Transverse colon (tissue), 4 donors: ENCODE results near the gene TRIM8. TPM values are rescaled to one million over a fixed set of nuclear protein-coding genes. Genes with fewer than 3 reads are reported as not detected.
A peak's percentile ranks its signal among the peaks of the same experiment; 100 is the strongest.

Experiments
- DNase-seq: peaks from one replicate; pipeline ENCODE4 v3.0.0-alpha.2; 2019
- H3K27ac ChIP-seq, 4 donors: fragments of 200-600 bp; sonication (generic); 2 replicates each; pipeline ENCODE4 v1.5.1; 2016 to 2018; ENCODE audit warnings: inconsistent platforms in 4 of 4
- H3K27me3 ChIP-seq: fragments of 200-600 bp; sonication (generic); 2 replicates; pipeline ENCODE4 v1.5.1; 2017; ENCODE audit warnings: inconsistent platforms
- H3K36me3 ChIP-seq, 4 donors: fragments of 200-600 bp; sonication (generic); 2 replicates each; pipeline ENCODE4 v1.5.1; 2017 to 2019; ENCODE audit warnings: inconsistent platforms in 4 of 4
- H3K4me1 ChIP-seq, 4 donors: fragments of 200-600 bp; sonication (generic); 2 replicates each; pipeline ENCODE4 v1.5.1; 2017 to 2020; ENCODE audit warnings: inconsistent platforms in 4 of 4
- H3K4me3 ChIP-seq, 4 donors: fragments of 200-600 bp; sonication (generic); 1 replicate in 1 of 4; 2 replicates in 3 of 4; pipeline versions ENCODE4 v1.5.1 to v1.6.1; 2017 to 2019; ENCODE audit warnings: inconsistent platforms in 4 of 4
- H3K9me3 ChIP-seq, 2 donors: fragments of 200-600 bp; sonication (generic); 2 replicates each; pipeline ENCODE4 v1.5.1; 2017 to 2019; ENCODE audit warnings: inconsistent platforms in 2 of 2
- EP300 ChIP-seq: sonication (generic); formaldehyde crosslinking; IDR thresholded peaks from one replicate; pipeline ENCODE4 v1.6.1; 2017; ENCODE audit warnings: antibody characterized with exemption, low read depth
- POLR2A ChIP-seq: fragments of 450-650 bp; IDR thresholded peaks from one replicate; pipeline ENCODE4 v1.6.1; 2016; ENCODE audit warnings: antibody characterized with exemption, mild to moderate bottlenecking, moderate library complexity
- POLR2AphosphoS5 ChIP-seq, 3 donors: sonication (generic); formaldehyde crosslinking; IDR thresholded peaks; one replicate each; pipeline ENCODE4 v1.6.1; 2016; ENCODE audit warnings: antibody characterized with exemption in 3 of 3
- WGBS, 2 donors: methylation state at CpG; one replicate each; pipeline ENCODE4 v1.1.5; 2018; ENCODE audit warnings: low coverage in 1 of 2; 5-methylcytosine and 5-hydroxymethylcytosine counted together
- in situ Hi-C, 4 donors: fragments of 200-750 bp; cut with MboI; loops; one replicate each; pipeline versions ENCODE4 v1.15.0 to v1.15.1; 2017; ENCODE audit warnings: low sequenced_read_pairs in 3 of 4, low pct_ligation_motif_present in 1 of 4, low pct_unique_long_range_greater_than_20kb in 1 of 4
- intact Hi-C: fragments of 100-400 bp; cut with DNase I; formaldehyde crosslinking; loops from one replicate; pipeline ENCODE4 v1.15.1; 2023; ENCODE audit warnings: low total_unique reads
- total RNA-seq, 4 donors: library from RNA; depleted of rRNA; stranded (reverse); fragments of >200 nt; gene quantifications; one replicate each; pipeline ENCODE4 v1.1.0, GENCODE V29; 2016
- TF ChIP-seq, protein P1 (sequence below), 5 experiments: fragments of 200-600 bp in 3 of 5; fragments of 450-650 bp in 2 of 5; sonication (generic) in 3 of 5; IDR thresholded peaks; 1 replicate in 2 of 5; 2 replicates in 3 of 5; pipeline ENCODE4 v1.5.1; 2016 to 2017; ENCODE audit warnings: antibody characterized with exemption in 5 of 5, inconsistent platforms in 3 of 5, mild to moderate bottlenecking in 2 of 5, moderate library complexity in 1 of 5

The TRIM8 gene
- total RNA-seq, 4 donors from 2014 or later = 59.1 to 108 (median 66.8) TPM

DNA sequence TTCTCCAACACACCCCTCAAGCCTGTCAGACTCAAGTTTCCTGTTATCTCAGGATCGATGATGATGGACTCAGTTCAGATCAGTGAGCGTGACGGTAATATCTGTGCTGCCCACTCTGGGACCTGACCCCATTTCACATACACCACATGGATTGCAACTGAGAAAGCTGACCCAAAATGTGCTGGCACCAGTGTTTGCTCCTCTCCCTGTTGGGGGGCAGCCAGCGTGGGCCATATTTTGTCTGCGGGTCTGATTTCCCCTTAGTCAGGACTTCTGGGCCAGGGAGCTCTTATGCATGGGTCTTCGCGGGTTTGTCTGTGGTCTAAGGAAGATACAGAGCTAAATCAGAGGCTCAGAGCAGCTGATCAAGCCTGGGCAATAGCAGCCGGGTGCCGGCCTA, 42.6 kb upstream of the TRIM8 start:
- 94 to 100% methylated on average over 2 to 9 of the region's 9 CpGs for WGBS, 2 donors
- H3K4me3 ChIP-seq = no peak overlapping the region
- intact Hi-C loops = no loop called here
- TF ChIP-seq, protein P1, sequence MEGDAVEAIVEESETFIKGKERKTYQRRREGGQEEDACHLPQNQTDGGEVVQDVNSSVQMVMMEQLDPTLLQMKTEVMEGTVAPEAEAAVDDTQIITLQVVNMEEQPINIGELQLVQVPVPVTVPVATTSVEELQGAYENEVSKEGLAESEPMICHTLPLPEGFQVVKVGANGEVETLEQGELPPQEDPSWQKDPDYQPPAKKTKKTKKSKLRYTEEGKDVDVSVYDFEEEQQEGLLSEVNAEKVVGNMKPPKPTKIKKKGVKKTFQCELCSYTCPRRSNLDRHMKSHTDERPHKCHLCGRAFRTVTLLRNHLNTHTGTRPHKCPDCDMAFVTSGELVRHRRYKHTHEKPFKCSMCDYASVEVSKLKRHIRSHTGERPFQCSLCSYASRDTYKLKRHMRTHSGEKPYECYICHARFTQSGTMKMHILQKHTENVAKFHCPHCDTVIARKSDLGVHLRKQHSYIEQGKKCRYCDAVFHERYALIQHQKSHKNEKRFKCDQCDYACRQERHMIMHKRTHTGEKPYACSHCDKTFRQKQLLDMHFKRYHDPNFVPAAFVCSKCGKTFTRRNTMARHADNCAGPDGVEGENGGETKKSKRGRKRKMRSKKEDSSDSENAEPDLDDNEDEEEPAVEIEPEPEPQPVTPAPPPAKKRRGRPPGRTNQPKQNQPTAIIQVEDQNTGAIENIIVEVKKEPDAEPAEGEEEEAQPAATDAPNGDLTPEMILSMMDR (IDR thresholded peaks at IDR 0.05) = no peak
- no peak for TF ChIP-seq POLR2A
- TF ChIP-seq POLR2AphosphoS5 (IDR thresholded peaks at IDR 0.05) = no peak
- H3K4me1 ChIP-seq = peaks cover 2 to 16% (median 3%) of the 10 kb centered on the region in 4 donors
- H3K27ac ChIP-seq = peak overlapping the region; percentile 22 to 68 (median 44)
- H3K9me3 ChIP-seq = no peaks in the 10 kb centered on the region
- in situ Hi-C loops = no loop called here
- no peak for DNase-seq
- no peaks in the 10 kb centered on the region for H3K27me3 ChIP-seq
- H3K36me3 ChIP-seq = peaks cover 0 to 12% (median 0%) of the 10 kb centered on the region in 4 donors

DNA sequence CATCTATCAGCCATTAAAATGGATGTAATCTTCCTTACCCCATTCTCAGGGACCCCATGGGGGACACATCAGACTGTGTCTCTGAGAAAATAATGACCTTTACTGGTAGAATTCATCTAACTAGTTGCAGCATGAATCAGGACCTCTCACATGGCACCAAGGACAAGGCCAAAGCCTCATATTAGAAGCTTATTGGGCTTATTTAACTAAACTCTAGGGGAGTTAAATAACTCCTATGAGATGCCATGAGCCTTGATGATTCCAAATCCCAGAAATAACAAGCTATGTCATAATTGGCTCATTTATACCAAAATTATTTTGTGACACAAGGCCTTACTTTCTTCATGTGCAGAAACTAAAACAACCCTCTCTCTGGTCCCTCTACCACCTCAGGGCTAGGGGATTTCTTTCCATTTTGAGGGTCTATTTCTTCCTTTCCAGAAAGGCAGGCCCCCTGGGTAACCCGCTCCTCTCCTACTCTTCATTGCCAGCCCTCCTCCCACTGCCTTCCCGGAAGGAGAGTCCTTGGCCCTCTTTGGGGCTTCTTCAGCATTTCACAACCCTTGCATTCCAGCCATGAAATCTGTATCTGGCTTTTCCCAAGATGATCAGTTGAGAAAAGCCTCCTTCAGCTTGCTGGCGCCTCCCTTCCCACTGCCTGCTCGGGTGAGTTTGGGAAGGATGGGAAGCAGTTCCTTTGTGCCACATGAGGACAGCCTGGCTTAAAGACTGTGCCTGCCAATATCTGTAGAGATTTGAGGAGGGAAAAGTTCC, 41.8 kb upstream of the TRIM8 start:
- no peak for DNase-seq
- TF ChIP-seq, protein P1 (IDR thresholded peaks at IDR 0.05) = no peak
- TF ChIP-seq POLR2AphosphoS5 (IDR thresholded peaks at IDR 0.05) = peak in 1 of 3 donors; percentile 7
- in situ Hi-C loops = no loop called here
- intact Hi-C loops = no loop called here
- Histone ChIP-seq H3K27me3 (no peaks in the 10 kb centered on the region), H3K4me3 (no peak overlapping the region), H3K36me3 (peaks cover 0 to 12% (median 0%) of the 10 kb centered on the region in 4 donors), H3K9me3 (no peaks in the 10 kb centered on the region), H3K27ac (peak overlapping the region; percentile 22 to 68 (median 44)), H3K4me1 (peaks cover 0 to 9% (median 0%) of the 10 kb centered on the region in 4 donors)
- WGBS, 2 donors = 77 to 79% methylated on average over 2 to 4 of the region's 4 CpGs

DNA sequence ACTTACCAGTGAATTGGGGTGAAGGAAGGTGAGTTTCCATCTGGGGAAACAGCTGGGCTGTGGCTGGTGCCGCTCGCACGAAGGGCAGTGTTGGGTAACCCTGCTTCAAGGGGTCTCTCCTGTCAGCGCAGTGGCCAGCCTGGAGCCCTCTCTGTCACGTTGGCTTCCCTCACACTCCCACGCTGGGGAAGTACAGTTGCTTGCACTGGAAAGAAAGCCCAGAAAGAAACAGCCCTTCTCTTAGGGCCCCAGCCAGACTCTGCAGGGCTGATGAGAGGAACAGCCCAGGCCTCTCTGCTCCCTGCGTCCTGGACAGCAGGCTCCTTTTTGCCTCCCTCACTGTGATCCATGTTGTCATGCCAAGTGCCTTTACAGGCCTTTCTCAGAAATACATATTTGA, 40.3 kb upstream of the TRIM8 start:
- peak overlapping the region; percentile 10 to 49 (median 22) for H3K27ac ChIP-seq

DNA sequence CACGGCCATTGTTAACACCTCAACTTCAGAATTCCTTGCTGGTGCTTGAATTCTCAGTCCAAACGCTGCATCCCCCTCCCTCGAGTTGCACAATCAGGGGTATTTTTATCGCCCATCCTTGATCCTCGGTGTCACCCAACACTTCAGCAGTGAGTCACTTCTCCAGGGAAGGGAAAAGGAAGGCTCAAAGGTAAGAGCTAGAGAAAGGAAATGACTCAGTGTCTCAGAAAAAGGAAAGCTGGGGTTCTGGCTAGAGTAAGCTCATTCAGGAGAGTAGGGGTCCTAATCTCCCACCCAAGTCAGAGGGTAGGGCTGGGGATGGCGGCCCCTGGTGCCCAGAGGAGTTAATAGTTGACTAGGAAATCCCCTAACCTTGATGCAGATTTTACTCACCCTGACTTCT, 39.8 kb upstream of the TRIM8 start:
- Histone ChIP-seq H3K36me3 (peaks cover 0 to 12% (median 0%) of the 10 kb centered on the region in 4 donors), H3K4me3 (no peak overlapping the region), H3K27ac (peak overlapping the region; percentile 10 to 49 (median 22)), H3K27me3 (no peaks in the 10 kb centered on the region), H3K4me1 (peaks cover 0 to 5% (median 0%) of the 10 kb centered on the region in 4 donors), H3K9me3 (no peaks in the 10 kb centered on the region)
- intact Hi-C loops (no loop called here), in situ Hi-C loops (no loop called here)
- DNase-seq = no peak
- 77% methylated on average over 6 of the region's 6 CpGs; no CpG with 5 or more reads in 1 of the 2 donors for WGBS, 2 donors
- TF ChIP-seq, protein P1 (IDR thresholded peaks at IDR 0.05) = no peak
- TF ChIP-seq POLR2AphosphoS5 (IDR thresholded peaks at IDR 0.05) (no peak), POLR2A (no peak), EP300 (no peak)

More for the DNA sequence above, 40.3 kb upstream of the TRIM8 start:
- intact Hi-C loops = no loop called here
- TF ChIP-seq, protein P1 (IDR thresholded peaks at IDR 0.05) = no peak
- TF ChIP-seq EP300 = no peak
- no peak for TF ChIP-seq POLR2AphosphoS5 (IDR thresholded peaks at IDR 0.05)
- TF ChIP-seq POLR2A = no peak
- in situ Hi-C loops = no loop called here
- Histone ChIP-seq H3K36me3 (peaks cover 0 to 12% (median 0%) of the 10 kb centered on the region in 4 donors), H3K27me3 (no peaks in the 10 kb centered on the region), H3K9me3 (no peaks in the 10 kb centered on the region), H3K4me1 (peaks cover 0 to 5% (median 0%) of the 10 kb centered on the region in 4 donors), H3K4me3 (no peak overlapping the region)
- no peak for DNase-seq
- WGBS, 2 donors = 69 to 90% methylated on average over 4 to 7 of the region's 7 CpGs
